Fibroblast of lung (primary cell): ENCODE results near the gene ATG101. TPM values are rescaled to one million over a fixed set of nuclear protein-coding genes. Genes with fewer than 3 reads are reported as not detected.

Experiments
- DNase-seq, 2 donors: peaks; one replicate each; pipeline versions ENCODE4 v3.0.0 to v3.0.0-alpha.2; 2010; ENCODE audit warnings: low read depth in 2 of 2
- H2AFZ ChIP-seq: 2 replicates; pipeline ENCODE4 v1.5.1; 2012; ENCODE audit warnings: low read length, control low read depth, inconsistent platforms
- H3K27ac ChIP-seq: 2 replicates; pipeline ENCODE4 v1.5.1; 2011; ENCODE audit warnings: low read length, control low read depth; ENCODE audit not compliant: insufficient read depth
- H3K27me3 ChIP-seq: 2 replicates; pipeline ENCODE4 v1.5.1; 2011; ENCODE audit warnings: mild to moderate bottlenecking, low read length; ENCODE audit not compliant: control insufficient read depth, insufficient read depth
- H3K36me3 ChIP-seq: 2 replicates; pipeline ENCODE4 v1.5.1; 2011; ENCODE audit warnings: low read length; ENCODE audit not compliant: control insufficient read depth, insufficient read depth
- H3K4me1 ChIP-seq: 2 replicates; pipeline ENCODE4 v1.5.1; 2011; ENCODE audit warnings: low read length; ENCODE audit not compliant: control insufficient read depth, insufficient read depth; ENCODE audit errors: extremely low read depth
- H3K4me2 ChIP-seq: 2 replicates; pipeline ENCODE4 v1.5.1; 2011; ENCODE audit warnings: low read length, control low read depth; ENCODE audit not compliant: insufficient read depth; ENCODE audit errors: extremely low read depth
- H3K4me3 ChIP-seq, 4 experiments: fragments of 200-600 bp in 1 of 4; sonication (generic) in 1 of 4; replicated peaks in 1 of 4; 2 replicates each; pipeline ENCODE4 v1.5.1; 2011 to 2016; ENCODE audit warnings: low read length in 4 of 4, low read depth in 3 of 4, mild to moderate bottlenecking in 3 of 4, control low read depth in 2 of 4, inconsistent platforms in 1 of 4, mixed read lengths in 1 of 4; ENCODE audit not compliant: insufficient read depth in 1 of 4; ENCODE audit errors: control extremely low read depth in 1 of 4
- H3K79me2 ChIP-seq: 2 replicates; pipeline ENCODE4 v1.5.1; 2012; ENCODE audit warnings: mild to moderate bottlenecking, low read length, inconsistent platforms; ENCODE audit not compliant: control insufficient read depth, insufficient read depth
- H3K9ac ChIP-seq: 2 replicates; pipeline ENCODE4 v1.5.1; 2011; ENCODE audit warnings: mild to moderate bottlenecking, low read length, control low read depth; ENCODE audit not compliant: insufficient read depth
- H3K9me3 ChIP-seq: 2 replicates; pipeline ENCODE4 v1.5.1; 2012; ENCODE audit warnings: low read depth, low read length; ENCODE audit not compliant: control insufficient read depth, insufficient read depth
- H4K20me1 ChIP-seq: 2 replicates; pipeline ENCODE4 v1.5.1; 2011; ENCODE audit warnings: low read length; ENCODE audit not compliant: control insufficient read depth, insufficient read depth; ENCODE audit errors: extremely low read depth
- CTCF ChIP-seq, 2 donors: IDR thresholded peaks in 1 of 2; conservative IDR thresholded peaks in 1 of 2; 1 replicate in 1 of 2; 2 replicates in 1 of 2; pipeline ENCODE4 v1.5.1; 2011 to 2012; ENCODE audit warnings: low read length in 2 of 2, control low read depth in 1 of 2, inconsistent platforms in 1 of 2, low read depth in 1 of 2, mild to moderate bottlenecking in 1 of 2
- EZH2 ChIP-seq: IDR thresholded peaks from 2 replicates; pipeline ENCODE4 v1.5.1; 2012; ENCODE audit warnings: low read length, control low read depth, mild to moderate bottlenecking; ENCODE audit errors: missing control alignments
- polyA plus RNA-seq, 2 donors: library from polyadenylated mRNA; depleted of rRNA in 1 of 2; stranded (reverse) in 1 of 2; unstranded in 1 of 2; fragments of >200 nt; gene quantifications; 2 replicates each; pipeline ENCODE4 v1.2.1, GENCODE V29; 2011 to 2012; ENCODE audit warnings: missing spikeins in 1 of 2
- total RNA-seq: library from RNA; depleted of rRNA; stranded (reverse); fragments of >200 nt; gene quantifications from 2 replicates; pipeline ENCODE4 v1.2.1, GENCODE V29; 2014

Gene ATG101
- total and polyA plus RNA-seq, 2 donors (not counting 1 experiment from before 2014, with no cell fraction given), result 82.9 to 90.3 TPM

- Histone ChIP-seq H3K4me1 (peaks cover 30% of the 10 kb centered on the region), H4K20me1 (peaks cover 3% of the 10 kb centered on the region), H3K4me3 (no peak overlapping the region), H2AFZ (no peak overlapping the region), H3K4me2 (no peak overlapping the region), H3K9ac (no peak overlapping the region), H3K27me3 (no peaks in the 10 kb centered on the region), H3K27ac (peak overlapping the region; percentile 39), H3K36me3 (peaks cover 24% of the 10 kb centered on the region), H3K9me3 (no peaks in the 10 kb centered on the region), H3K79me2 (peaks cover 65% of the 10 kb centered on the region)
- peak in 1 of 2 donors; percentile 28 for DNase-seq
- no peak for TF ChIP-seq CTCF (conservative IDR thresholded peaks at IDR 0.05 in 1 of 2, IDR thresholded peaks at IDR 0.05 in 1 of 2; ENCODE audit: low read depth in 1 of 2, low read length in 2 of 2)
- no peak for TF ChIP-seq EZH2
Measured at GRCh38 chr12:52073531-52074381, 4.0 kb downstream of the ATG101 start.

- H3K36me3 ChIP-seq, result peaks cover 24% of the 10 kb centered on the region
- H4K20me1 ChIP-seq, result peaks cover 3% of the 10 kb centered on the region
- no peak for DNase-seq
Measured at GRCh38 chr12:52074971-52075724, 5.4 kb downstream of the ATG101 start.

More at GRCh38 chr12:52074971-52075724, 5.4 kb downstream of the ATG101 start:
- Histone ChIP-seq H3K9ac (no peak overlapping the region), H3K27me3 (no peaks in the 10 kb centered on the region), H3K79me2 (peaks cover 65% of the 10 kb centered on the region), H3K4me2 (no peak overlapping the region), H3K9me3 (no peaks in the 10 kb centered on the region), H3K4me3 (no peak overlapping the region), H3K27ac (peak overlapping the region; percentile 19), H2AFZ (no peak overlapping the region), H3K4me1 (peaks cover 34% of the 10 kb centered on the region)
- TF ChIP-seq EZH2 (no peak), CTCF (conservative IDR thresholded peaks at IDR 0.05 in 1 of 2, IDR thresholded peaks at IDR 0.05 in 1 of 2; ENCODE audit: low read depth in 1 of 2, low read length in 2 of 2) (no peak)
